ENCODE data around the gene VTCN1.

DNA sequence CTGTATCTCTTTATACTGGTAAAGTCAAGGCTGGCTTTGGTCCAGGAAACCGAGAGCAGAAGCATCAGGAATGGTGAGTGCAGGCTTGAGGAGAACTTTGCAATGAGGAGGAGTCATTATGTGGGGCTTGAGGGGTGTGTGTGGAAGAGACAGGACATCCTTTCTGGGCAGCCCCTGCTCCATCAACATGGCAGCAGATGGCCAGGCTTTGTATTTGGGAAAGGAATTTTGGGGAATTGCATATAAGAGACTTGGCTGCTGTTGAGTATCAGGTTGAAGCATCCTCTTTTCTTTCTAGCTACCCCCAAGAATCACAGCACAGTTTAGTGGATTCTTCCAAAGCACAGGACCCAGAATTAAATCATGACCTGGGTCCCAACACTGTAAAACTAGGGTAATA lies 33.4 kb downstream of the VTCN1 start:
- TF ChIP-seq CTCF (IDR thresholded peaks at IDR 0.05; ENCODE audit: extremely low read depth in 1 of 2, insufficient read depth in 1 of 2, low read depth in 1 of 2, low read length in 2 of 2): no peak
- TF ChIP-seq POLR2AphosphoS5 (IDR thresholded peaks at IDR 0.05; ENCODE audit: insufficient read depth, low read depth, low read length): no peak
- no peak for TF ChIP-seq POLR2A (IDR thresholded peaks at IDR 0.05; ENCODE audit: low read depth, low read length)
- no peak for TF ChIP-seq GATA2 (IDR thresholded peaks at IDR 0.05; ENCODE audit: insufficient read depth, insufficient read length, low read depth, low read length)
- TF ChIP-seq EZH2 (IDR thresholded peaks at IDR 0.05; ENCODE audit: borderline replicate concordance, low read depth, low read length, severe bottlenecking): no peak
- TF ChIP-seq MYC (IDR thresholded peaks at IDR 0.05; ENCODE audit: low read depth, low read length): no peak
- TF ChIP-seq, protein P1, sequence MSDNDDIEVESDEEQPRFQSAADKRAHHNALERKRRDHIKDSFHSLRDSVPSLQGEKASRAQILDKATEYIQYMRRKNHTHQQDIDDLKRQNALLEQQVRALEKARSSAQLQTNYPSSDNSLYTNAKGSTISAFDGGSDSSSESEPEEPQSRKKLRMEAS (IDR thresholded peaks at IDR 0.05; ENCODE audit: insufficient read depth, insufficient read length): no peak
